ENCODE measurements around the gene STMND1. TPM values are rescaled to one million over a fixed set of nuclear protein-coding genes. Genes with fewer than 3 reads are reported as not detected.

Gene STMND1
- total and polyA plus RNA-seq, 2 of the 8 experiments (the other 6 are each of a cell fraction or from before 2014, with no cell fraction given), result not detected

GRCh38 chr6:17101422-17102257 lies at the start of gene STMND1 (continued):
- no peak for TF ChIP-seq EP300 (IDR thresholded peaks at IDR 0.05; ENCODE audit: borderline replicate concordance in 1 of 2, low read depth in 2 of 2, low read length in 2 of 2)
- TF ChIP-seq KDM4A (IDR thresholded peaks at IDR 0.05; ENCODE audit: low read depth, low read length, severe bottlenecking), result peak; percentile 90
- no peak for TF ChIP-seq HDAC2 (IDR thresholded peaks at IDR 0.05; ENCODE audit: borderline replicate concordance in 1 of 2, low read depth in 2 of 2, low read length in 2 of 2)
- TF ChIP-seq BRCA1 (IDR thresholded peaks at IDR 0.05; ENCODE audit: low read depth, low read length), result no peak
- no peak for TF ChIP-seq NANOG (IDR thresholded peaks at IDR 0.05; ENCODE audit: insufficient read depth, low read depth, low read length, poor library complexity, severe bottlenecking)
- no peak for TF ChIP-seq SP2 (IDR thresholded peaks at IDR 0.05; ENCODE audit: low read length)
- TF ChIP-seq MAX (IDR thresholded peaks at IDR 0.05), result no peak
- peak; percentile 84 for TF ChIP-seq ASH2L (IDR thresholded peaks at IDR 0.05; ENCODE audit: low read length)
- no peak for TF ChIP-seq TEAD4 (IDR thresholded peaks at IDR 0.05; ENCODE audit: low read depth, low read length)
- TF ChIP-seq CHD1 (IDR thresholded peaks at IDR 0.05; ENCODE audit: low read depth, low read length), result no peak
- no peak for TF ChIP-seq CHD2 (IDR thresholded peaks at IDR 0.05; ENCODE audit: low read length)
- no peak for TF ChIP-seq CBX8 (IDR thresholded peaks at IDR 0.05; ENCODE audit: borderline replicate concordance, low read depth, low read length)
- TF ChIP-seq BCL11A (IDR thresholded peaks at IDR 0.05; ENCODE audit: low read depth in 2 of 2, low read length in 2 of 2), result no peak
- no peak for TF ChIP-seq ATF3 (IDR thresholded peaks at IDR 0.05; ENCODE audit: insufficient read depth, low read depth, low read length)
- TF ChIP-seq USF2 (IDR thresholded peaks at IDR 0.05; ENCODE audit: low read length), result no peak
- peak; percentile 18; the same call in 1 of the 2 replicates for TF ChIP-seq YY1 (IDR thresholded peaks at IDR 0.05; ENCODE audit: low read depth, low read length)
- no peak for TF ChIP-seq TBP (IDR thresholded peaks at IDR 0.05; ENCODE audit: low read depth, low read length)
- no peak for TF ChIP-seq SIRT6 (IDR thresholded peaks at IDR 0.05; ENCODE audit: low read length)
- no peak for TF ChIP-seq TAF7 (optimal IDR thresholded peaks at IDR 0.05; ENCODE audit: borderline replicate concordance, low read depth, low read length)
- TF ChIP-seq GABPA (IDR thresholded peaks at IDR 0.05; ENCODE audit: borderline replicate concordance, insufficient read depth, low read length), result no peak

Data from H1 (cell line).